Skeletal muscle satellite cell (primary cell): Measurements from ENCODE around the gene SSH3.

Source experiments
- H3K27me3 ChIP-seq: 2 replicates; pipeline ENCODE4 v1.7.0; 2013; ENCODE audit warnings: low read length; ENCODE audit not compliant: control insufficient read depth, insufficient read depth
- H3K36me3 ChIP-seq: 2 replicates; pipeline ENCODE4 v1.7.0; 2013; ENCODE audit warnings: mild to moderate bottlenecking, control low read depth, low read length; ENCODE audit not compliant: insufficient read depth
- H3K4me1 ChIP-seq: 2 replicates; pipeline ENCODE4 v1.7.0; 2013; ENCODE audit warnings: low read length; ENCODE audit not compliant: control insufficient read depth, insufficient read depth
- H3K4me2 ChIP-seq: 2 replicates; pipeline ENCODE4 v1.7.0; 2013; ENCODE audit warnings: mild to moderate bottlenecking, low read length
- H3K4me3 ChIP-seq: 2 replicates; pipeline ENCODE4 v1.7.0; 2013; ENCODE audit warnings: low read length
- H3K9ac ChIP-seq: 2 replicates; pipeline ENCODE4 v1.7.0; 2013; ENCODE audit warnings: mild to moderate bottlenecking, low read depth, low read length, moderate library complexity
- H3K9me3 ChIP-seq: replicated peaks from 2 replicates; pipeline ENCODE4 v1.7.0; 2013; ENCODE audit warnings: mild to moderate bottlenecking, control low read depth, low read length

SSH3 gene

GRCh38 chr11:67349928-67350465, 46.7 kb downstream of the SSH3 start:
- Histone ChIP-seq H3K9ac (no peak overlapping the region), H3K4me3 (no peak overlapping the region), H3K27me3 (no peaks in the 10 kb centered on the region), H3K9me3 (no peaks in the 10 kb centered on the region), H3K4me2 (no peak overlapping the region), H3K4me1 (peaks cover 40% of the 10 kb centered on the region), H3K36me3 (peaks cover 5% of the 10 kb centered on the region)

GRCh38 chr11:67351275-67352005, 48.1 kb downstream of the SSH3 start:
- Histone ChIP-seq H3K4me1 (peaks cover 49% of the 10 kb centered on the region), H3K9ac (peak overlapping the region; percentile 59), H3K4me3 (peak overlapping the region; percentile 44), H3K9me3 (no peaks in the 10 kb centered on the region), H3K36me3 (peaks cover 5% of the 10 kb centered on the region), H3K4me2 (peak overlapping the region; percentile 97), H3K27me3 (no peaks in the 10 kb centered on the region)

GRCh38 chr11:67352546-67353316, 49.4 kb downstream of the SSH3 start:
- no peaks in the 10 kb centered on the region for H3K9me3 ChIP-seq
- peak overlapping the region; percentile 97 for H3K4me2 ChIP-seq
- H3K9ac ChIP-seq: peak overlapping the region; percentile 99
- peaks cover 5% of the 10 kb centered on the region for H3K36me3 ChIP-seq
- peaks cover 59% of the 10 kb centered on the region for H3K4me1 ChIP-seq
- H3K27me3 ChIP-seq: no peaks in the 10 kb centered on the region
- peak overlapping the region; percentile 83 for H3K4me3 ChIP-seq

GRCh38 chr11:67353317-67354074, 50.2 kb downstream of the SSH3 start, which contains the start of gene POLD4:
Gene POLD4, minus strand, starts transcription at chr11:67353546. Its CDS starts 147 bp downstream, at chr11:67353399.
- H3K9ac ChIP-seq: peak within 1 kb of the TSS; percentile 99
- no peaks in the 10 kb centered on the region for H3K27me3 ChIP-seq
- H3K4me3 ChIP-seq: peak within 1 kb of the TSS; percentile 83
- H3K36me3 ChIP-seq: peaks cover 5% of the 10 kb centered on the region
- H3K4me1 ChIP-seq: peaks cover 62% of the 10 kb centered on the region
- H3K9me3 ChIP-seq: no peaks in the 10 kb centered on the region
- H3K4me2 ChIP-seq: peak within 1 kb of the TSS; percentile 97

GRCh38 chr11:67354075-67355022, 51.0 kb downstream of the SSH3 start:
- Histone ChIP-seq H3K9ac (peak overlapping the region; percentile 99), H3K9me3 (no peaks in the 10 kb centered on the region), H3K4me2 (peak overlapping the region; percentile 82), H3K4me3 (peak overlapping the region; percentile 83), H3K27me3 (no peaks in the 10 kb centered on the region), H3K4me1 (peaks cover 69% of the 10 kb centered on the region), H3K36me3 (peaks cover 8% of the 10 kb centered on the region)

GRCh38 chr11:67355023-67355793, 51.9 kb downstream of the SSH3 start:
- H3K4me1 ChIP-seq: peaks cover 69% of the 10 kb centered on the region
- no peaks in the 10 kb centered on the region for H3K27me3 ChIP-seq
- H3K9me3 ChIP-seq: no peaks in the 10 kb centered on the region
- peak overlapping the region; percentile 80 for H3K9ac ChIP-seq
- peak overlapping the region; percentile 50 for H3K4me3 ChIP-seq
- H3K4me2 ChIP-seq: peak overlapping the region; percentile 82
- peaks cover 8% of the 10 kb centered on the region for H3K36me3 ChIP-seq

- Histone ChIP-seq H3K36me3 (peaks cover 8% of the 10 kb centered on the region), H3K4me3 (peak overlapping the region; percentile 0), H3K27me3 (no peaks in the 10 kb centered on the region), H3K9ac (peak overlapping the region; percentile 80), H3K4me2 (peak overlapping the region; percentile 82), H3K4me1 (peaks cover 69% of the 10 kb centered on the region), H3K9me3 (no peaks in the 10 kb centered on the region)
Observed at GRCh38 chr11:67355794-67356386, 52.6 kb downstream of the SSH3 start.

GRCh38 chr11:67356387-67356863, 53.1 kb downstream of the SSH3 start:
- Histone ChIP-seq H3K9ac (peak overlapping the region; percentile 80), H3K4me1 (peaks cover 66% of the 10 kb centered on the region), H3K4me3 (no peak overlapping the region)

GRCh38 chr11:67356864-67357561, 53.7 kb downstream of the SSH3 start:
- Histone ChIP-seq H3K4me3 (peak overlapping the region; percentile 8), H3K36me3 (peaks cover 9% of the 10 kb centered on the region), H3K9me3 (no peaks in the 10 kb centered on the region), H3K27me3 (no peaks in the 10 kb centered on the region), H3K4me2 (peak overlapping the region; percentile 30), H3K9ac (peak overlapping the region; percentile 80), H3K4me1 (peaks cover 63% of the 10 kb centered on the region)

More at GRCh38 chr11:67356387-67356863, 53.1 kb downstream of the SSH3 start:
- Histone ChIP-seq H3K36me3 (peaks cover 7% of the 10 kb centered on the region), H3K27me3 (no peaks in the 10 kb centered on the region), H3K4me2 (no peak overlapping the region), H3K9me3 (no peaks in the 10 kb centered on the region)
